NCI-H146 treated with DMSO at 0.1 percent for 48 hours (cell line): ENCODE data around the gene ATCAY.
"Not testable (repeated sequence)": the region's sequence is repeated elsewhere in the genome, so short reads cannot be mapped to it uniquely, and the experiment has no call there.

ENCODE experiments used
- DNase-seq: peaks from one replicate; lab custom pipeline; 2025; ENCODE audit not compliant: unreplicated experiment; lab: John Stamatoyannopoulos, UW

The ATCAY gene

DNA sequence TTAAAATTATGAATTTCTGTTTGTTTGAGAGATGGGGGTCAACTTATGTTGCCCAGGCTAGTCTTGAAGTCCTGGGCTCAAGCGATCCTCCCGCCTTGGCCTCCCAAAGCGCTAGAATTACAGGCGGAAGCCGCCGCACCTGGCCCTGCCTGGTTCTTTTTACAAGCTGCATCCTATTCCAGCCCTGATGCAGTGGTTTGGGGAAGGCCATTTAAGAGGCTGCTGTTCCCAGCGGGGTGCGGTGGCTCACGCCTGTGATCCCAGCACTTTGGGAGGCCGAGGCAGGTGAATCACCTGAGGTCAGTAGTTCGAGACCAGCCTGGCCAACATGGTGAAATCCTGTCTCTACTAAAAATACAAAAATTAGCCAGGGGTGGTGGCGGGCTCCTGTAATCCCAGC, 87.5 kb downstream of the ATCAY start:
- not testable (repeated sequence) for DNase-seq

DNA sequence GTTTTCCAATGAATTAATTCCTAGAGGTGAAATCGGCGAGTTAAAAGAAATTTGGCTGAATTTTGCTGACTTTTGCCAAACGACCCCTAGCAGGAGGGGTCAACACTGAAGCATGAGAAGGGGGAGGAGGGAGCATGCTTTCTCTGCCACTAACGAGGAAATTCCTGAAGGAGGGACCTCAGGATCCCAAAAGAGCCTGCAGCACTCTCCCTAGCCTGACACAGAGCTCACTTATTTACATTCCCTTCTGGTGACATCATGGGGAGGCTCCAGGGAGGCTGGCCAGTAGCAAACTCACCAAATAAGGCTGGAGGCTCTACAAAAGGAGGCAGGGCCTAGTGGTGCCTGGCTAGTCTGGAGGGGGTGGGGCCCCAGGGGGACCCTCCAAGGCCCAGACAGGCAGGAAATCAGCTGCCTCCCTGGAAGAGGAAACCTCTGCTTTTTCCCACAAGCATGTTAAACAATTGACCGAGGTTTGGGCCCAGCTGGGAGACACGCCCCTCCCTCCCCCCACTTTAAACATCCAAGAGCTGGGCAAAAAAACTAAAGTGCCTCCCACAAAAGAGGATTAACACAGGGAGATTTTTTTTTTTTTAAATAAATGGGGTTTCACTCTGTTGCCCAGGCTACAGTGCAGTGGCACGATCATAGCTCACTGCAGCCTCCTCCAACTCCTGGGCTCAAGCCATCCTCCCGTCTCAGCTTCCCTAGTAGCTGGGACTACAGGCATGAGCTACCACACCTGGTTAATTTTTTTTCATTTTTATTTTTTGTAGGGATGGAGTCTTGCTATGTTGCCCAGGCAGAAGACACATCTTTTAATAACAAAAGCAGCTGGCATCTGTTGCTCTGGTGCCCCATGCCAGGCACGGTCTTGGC, 88.3 kb downstream of the ATCAY start:
- no peak for DNase-seq

DNA sequence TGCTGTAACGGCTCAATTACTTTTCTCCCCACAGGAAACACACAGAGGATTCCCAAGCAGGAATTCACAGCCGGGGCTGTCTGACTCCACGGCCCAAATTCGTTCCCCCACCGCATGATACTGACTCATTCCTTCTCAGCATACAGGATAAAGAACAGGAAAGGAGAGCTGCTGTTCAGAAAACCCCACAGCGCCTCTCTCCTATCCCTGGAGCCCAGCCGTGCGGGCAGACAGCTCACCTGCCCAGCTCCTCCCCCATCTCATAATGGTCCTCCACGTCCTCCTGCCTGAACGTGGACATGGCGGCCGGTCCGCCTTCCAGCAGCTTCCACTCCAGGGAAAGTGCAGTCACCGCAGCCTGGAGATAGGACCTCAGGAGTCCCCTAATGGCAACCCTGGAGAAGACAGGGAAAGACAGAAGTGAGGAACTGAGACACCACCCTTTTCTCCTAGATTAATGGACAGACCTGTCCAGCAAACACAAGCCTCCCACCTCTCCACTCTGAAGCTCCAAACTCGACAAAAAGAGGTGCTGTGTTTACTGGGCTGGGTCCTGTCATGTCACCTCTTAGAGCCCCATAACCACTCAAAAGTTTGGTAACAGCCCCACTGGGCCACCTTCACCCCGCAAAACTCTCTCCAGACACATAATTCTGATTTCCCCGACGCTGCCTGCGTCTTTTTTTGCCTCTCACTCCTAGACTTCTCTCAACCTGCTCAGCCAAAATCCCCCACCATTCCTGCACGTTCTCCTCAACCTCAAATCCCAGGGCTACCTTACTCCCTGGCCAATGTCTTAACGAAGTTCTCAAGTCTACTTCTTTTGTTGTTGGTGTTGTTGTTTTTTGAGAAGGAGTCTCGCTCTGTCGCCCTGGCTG, 89.2 kb downstream of the ATCAY start:
- no peak for DNase-seq

DNA sequence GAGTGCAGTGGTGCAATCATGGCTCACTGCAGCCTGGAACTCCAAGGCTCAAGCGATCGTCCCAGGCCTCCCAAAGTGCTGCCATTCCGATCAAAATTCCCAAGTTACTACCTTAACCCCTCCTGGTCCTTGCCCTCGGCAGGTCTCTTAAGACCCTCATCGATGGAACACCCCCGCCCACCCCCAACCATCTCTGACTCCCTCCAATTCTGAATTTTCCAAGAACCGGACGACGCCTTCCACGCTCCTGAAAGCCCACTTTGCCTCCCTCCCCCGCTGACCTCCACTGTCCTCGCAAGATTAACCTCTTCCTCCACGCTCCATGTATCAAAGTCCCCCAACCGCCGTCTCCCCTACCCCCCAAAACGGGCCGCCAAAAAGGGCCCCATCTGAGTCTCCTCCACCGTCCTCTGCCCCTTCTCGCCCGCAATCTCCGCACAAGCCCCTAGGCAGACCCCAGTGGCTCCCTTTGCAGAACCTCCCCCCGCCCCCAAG, 89.9 kb downstream of the ATCAY start:
- no peak for DNase-seq

DNA sequence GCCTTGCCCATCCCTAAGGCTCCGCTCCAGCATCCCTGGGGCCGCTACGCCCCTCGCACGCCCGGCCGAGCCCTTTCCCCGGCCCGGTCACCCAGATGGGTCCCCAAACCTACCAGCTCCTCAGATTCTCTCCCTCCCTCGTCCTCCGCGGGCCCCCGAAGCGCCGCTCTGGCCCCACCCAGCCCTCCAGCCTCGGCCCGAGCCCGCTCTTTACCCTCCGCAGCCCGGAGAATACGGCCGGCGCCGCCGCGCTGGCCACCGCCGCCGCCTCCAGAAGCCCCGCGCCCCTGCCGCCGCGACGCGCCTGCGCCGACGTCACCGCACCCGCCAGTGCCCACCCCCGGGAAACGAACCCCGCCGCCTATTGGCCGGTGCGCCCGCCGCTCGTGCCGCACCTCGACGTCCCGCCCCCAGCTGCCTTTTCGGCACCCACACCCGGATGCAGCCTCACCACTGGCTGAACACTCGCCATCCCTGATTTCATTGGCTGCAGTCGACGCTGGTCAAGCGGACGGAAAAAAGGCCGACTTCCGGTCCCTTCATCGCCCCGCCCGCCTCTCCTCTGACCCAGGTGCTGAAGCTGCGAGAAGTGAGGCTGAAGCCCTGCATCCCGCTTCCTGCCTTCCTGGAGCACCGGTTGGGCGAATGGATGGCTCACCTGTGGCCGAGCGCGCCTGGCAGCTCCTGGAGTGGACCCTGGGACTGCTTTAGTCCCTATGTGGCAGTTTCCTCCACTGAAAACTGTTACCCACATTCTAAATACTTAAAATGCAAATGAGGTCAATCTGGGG, 90.5 kb downstream of the ATCAY start, which contains the start of gene DAPK3:
Gene DAPK3 (minus strand): TSS at position 292 of the 791 bp plus-strand sequence. CDS start 1,364 bp downstream, outside the sequence.
- peak; percentile 91 for DNase-seq

DNA sequence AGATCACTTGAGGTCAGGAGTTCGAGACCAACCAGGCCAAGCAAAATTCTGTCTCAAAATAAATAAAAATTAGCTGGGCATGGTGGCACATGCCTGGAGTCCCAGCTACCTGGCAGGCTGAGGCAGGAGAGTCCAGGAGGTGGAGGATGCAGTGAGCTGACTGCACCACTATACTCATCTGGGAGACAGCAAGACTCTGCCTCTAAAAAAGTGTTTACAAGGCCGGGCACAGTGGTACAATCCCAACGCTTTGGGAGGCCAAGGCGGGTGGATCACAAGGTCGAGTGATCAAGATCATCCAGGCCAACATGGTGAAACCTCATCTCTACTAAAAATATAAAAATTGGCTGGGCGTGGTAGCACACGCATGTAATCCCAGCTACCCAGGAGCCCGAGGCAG, 94.7 kb downstream of the ATCAY start:
- DNase-seq, result no peak

DNA sequence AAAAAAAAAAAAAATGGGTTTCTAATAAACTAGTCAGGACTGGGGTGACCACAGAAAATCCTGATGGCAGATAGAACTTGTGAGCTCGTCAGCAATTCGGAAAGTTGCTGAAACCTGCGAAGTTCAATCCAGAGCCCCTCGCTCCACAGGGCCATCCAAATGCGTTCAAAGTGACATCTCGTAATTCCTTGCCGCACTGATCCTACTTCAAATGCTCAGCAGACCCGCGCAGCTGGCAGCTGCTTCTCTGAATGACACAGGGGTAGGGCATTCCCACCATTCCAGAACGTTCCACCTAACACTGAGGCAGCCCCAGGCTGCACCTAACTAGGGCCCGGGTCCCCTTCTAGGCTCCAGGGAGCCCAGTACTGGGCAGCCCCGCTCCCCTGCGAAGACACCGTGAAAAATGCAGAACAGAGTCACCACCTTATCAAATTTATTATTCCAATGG, 95.2 kb downstream of the ATCAY start:
- no peak for DNase-seq

DNA sequence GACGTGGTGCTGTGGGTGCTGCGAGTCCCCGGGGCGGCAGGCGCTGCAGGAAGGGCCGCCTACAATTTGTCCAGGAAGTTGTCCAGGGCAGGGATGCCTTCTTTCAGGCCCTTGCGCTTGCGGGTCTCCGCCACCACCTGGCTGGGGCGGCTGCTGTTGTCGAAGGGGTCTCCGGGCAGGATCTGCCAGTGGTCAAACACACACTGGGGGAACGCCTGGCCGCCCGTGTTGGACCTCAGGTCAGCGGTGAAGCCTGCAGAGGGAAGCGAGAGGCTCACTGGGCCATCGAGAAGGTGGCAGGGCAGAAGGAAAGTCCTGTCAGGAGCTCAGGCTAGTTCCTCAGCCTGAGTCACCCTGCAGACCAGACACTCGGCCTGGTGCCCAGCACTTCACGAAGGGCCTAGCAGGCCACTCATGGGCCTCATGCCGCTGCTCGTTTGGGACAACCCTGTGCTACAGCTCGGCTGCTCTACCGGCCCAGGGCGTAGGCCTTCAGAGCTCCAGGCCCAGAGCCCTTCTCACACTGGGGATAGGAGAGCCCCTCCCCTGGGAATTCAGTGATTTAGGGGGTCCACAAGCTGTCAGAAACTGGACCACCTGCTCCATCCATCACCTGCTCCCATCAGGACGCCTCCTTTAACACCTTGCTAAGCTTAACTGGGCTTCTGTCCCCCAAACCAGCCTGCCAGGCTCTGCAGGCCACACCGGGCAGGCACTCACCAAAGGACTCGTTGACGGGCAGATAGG, 96.2 kb downstream of the ATCAY start:
- DNase-seq, result no peak
